NCI-H2029 (cell line): Measurements from ENCODE around the gene CCDC47.

ENCODE experiments used
- DNase-seq: peaks from one replicate; lab custom pipeline; 2025; lab: John Stamatoyannopoulos, UW

Gene CCDC47

GRCh38 chr17:63783522-63783921 lies 10.1 kb upstream of the CCDC47 start:
- DNase-seq: no peak

- no peak for DNase-seq
Observed at GRCh38 chr17:63780928-63781327, 7.5 kb upstream of the CCDC47 start.

- no peak for DNase-seq
Observed at GRCh38 chr17:63780507-63780906, 7.1 kb upstream of the CCDC47 start.

GRCh38 chr17:63775420-63775819 lies 2.0 kb upstream of the CCDC47 start:
- DNase-seq: no peak

- no peak for DNase-seq
Observed at GRCh38 chr17:63774969-63775265, 1.5 kb upstream of the CCDC47 start.

GRCh38 chr17:63774141-63774968 lies 958 bp upstream of the CCDC47 start, which contains the start of gene DDX42:
Gene DDX42, plus strand, starts transcription at chr17:63774170. Its CDS starts 12,880 bp downstream, at chr17:63787050.
- peak; percentile 5 for DNase-seq

GRCh38 chr17:63772801-63773271 lies 561 bp downstream of the CCDC47 start:
- DNase-seq: no peak

GRCh38 chr17:63768433-63768832 lies 5.0 kb downstream of the CCDC47 start:
- DNase-seq: no peak

- no peak for DNase-seq
Observed at GRCh38 chr17:63766754-63767153, 6.6 kb downstream of the CCDC47 start.

- DNase-seq: no peak
Observed at GRCh38 chr17:63764716-63765115, 8.7 kb downstream of the CCDC47 start.

- DNase-seq: no peak
Observed at GRCh38 chr17:63762161-63763078, 11.0 kb downstream of the CCDC47 start.

GRCh38 chr17:63760771-63761539 lies 12.4 kb downstream of the CCDC47 start:
- no peak for DNase-seq

- no peak for DNase-seq
Observed at GRCh38 chr17:63758428-63758827, 15.0 kb downstream of the CCDC47 start.

GRCh38 chr17:63754046-63754445 lies 19.4 kb downstream of the CCDC47 start:
- DNase-seq: no peak

GRCh38 chr17:63753215-63753614 lies 20.2 kb downstream of the CCDC47 start:
- DNase-seq: no peak

GRCh38 chr17:63752707-63753106 lies 20.7 kb downstream of the CCDC47 start:
- no peak for DNase-seq

GRCh38 chr17:63751806-63752205 lies 21.6 kb downstream of the CCDC47 start:
- DNase-seq: no peak

- DNase-seq: peak; percentile 97
Observed at GRCh38 chr17:63741408-63742173, 31.8 kb downstream of the CCDC47 start, which contains the start of gene STRADA. Gene STRADA, minus strand, starts transcription at chr17:63741799. Its CDS starts 13,430 bp downstream, at chr17:63728369.

GRCh38 chr17:63741143-63741407 lies 32.3 kb downstream of the CCDC47 start:
- no peak for DNase-seq

- DNase-seq: no peak
Observed at GRCh38 chr17:63740464-63741142, 32.8 kb downstream of the CCDC47 start.

GRCh38 chr17:63735691-63736090 lies 37.7 kb downstream of the CCDC47 start:
- DNase-seq: no peak
